IMR-90 (cell line): Measurements from ENCODE around the gene RPGRIP1L. TPM values are rescaled to one million over a fixed set of nuclear protein-coding genes. Genes with fewer than 3 reads are reported as not detected.

ENCODE experiments used
- ATAC-seq: fragments of 200-7000 bp; cut with Tn5 transposase; 2 replicates; pipeline ENCODE4 v1.9.1; 2020; ENCODE audit warnings: low read depth, mild to moderate bottlenecking, moderate library complexity
- BruUV-seq: library from RNA; stranded (reverse); fragments of 400-500 nt; replicated peaks from 2 replicates; lab custom pipeline; 2021; lab: Mats Ljungman, UMichigan
- CTCF ChIA-PET: fragments of 300-600 bp; formaldehyde crosslinking; extraction: SDS; loops from one replicate; lab custom pipeline; 2021; ENCODE audit warnings: antibody characterized with exemption; lab: Yijun Ruan, JAX
- POLR2A ChIA-PET: fragments of 300-600 bp; sonication (Branson Sonifier 250); formaldehyde crosslinking; loops from one replicate; lab custom pipeline; 2022; ENCODE audit warnings: antibody characterized with exemption; ENCODE audit not compliant: unreplicated experiment; lab: Charles Lee
- DNase-seq: peaks from one replicate; pipeline ENCODE4 v3.0.0; 2013
- H2AFZ ChIP-seq: replicated peaks from 2 replicates; pipeline ENCODE3; 2013; ENCODE audit warnings: low read length, mild to moderate bottlenecking; ENCODE audit not compliant: poor library complexity
- H2AK5ac ChIP-seq: 2 replicates; pipeline ENCODE4 v1.6.1; 2013; ENCODE audit warnings: low read depth, low read length, inconsistent platforms
- H2AK9ac ChIP-seq: replicated peaks from 2 replicates; pipeline ENCODE3; 2013; ENCODE audit warnings: mild to moderate bottlenecking, low read depth, low read length, moderate library complexity; ENCODE audit not compliant: poor library complexity
- H2BK120ac ChIP-seq: 2 replicates; pipeline ENCODE4 v1.6.1; 2013; ENCODE audit warnings: low read depth, low read length, inconsistent platforms
- H2BK15ac ChIP-seq: 3 replicates; pipeline ENCODE4 v1.6.1; 2013; ENCODE audit warnings: low read depth, low read length, inconsistent platforms
- H2BK20ac ChIP-seq: 2 replicates; pipeline ENCODE4 v1.6.1; 2013; ENCODE audit warnings: low read depth, mild to moderate bottlenecking, inconsistent platforms, low read length, moderate library complexity
- H2BK5ac ChIP-seq: 2 replicates; pipeline ENCODE4 v1.6.1; 2013; ENCODE audit warnings: mild to moderate bottlenecking, low read depth, low read length, inconsistent platforms; ENCODE audit not compliant: poor library complexity, severe bottlenecking
- H3K14ac ChIP-seq: replicated peaks from 2 replicates; pipeline ENCODE4 v1.6.1; 2013; ENCODE audit warnings: low read depth, low read length, inconsistent platforms
- H3K18ac ChIP-seq: 2 replicates; pipeline ENCODE4 v1.6.1; 2013; ENCODE audit warnings: low read depth, low read length, control low read depth
- H3K23ac ChIP-seq: 2 replicates; pipeline ENCODE4 v1.6.1; 2013; ENCODE audit warnings: low read depth, low read length, inconsistent platforms
- H3K27ac ChIP-seq: 2 replicates; pipeline ENCODE4 v1.5.1; 2013; ENCODE audit warnings: mild to moderate bottlenecking, control low read depth, low read length; ENCODE audit not compliant: insufficient read depth
- H3K27me3 ChIP-seq: 2 replicates; pipeline ENCODE4 v1.6.1; 2013; ENCODE audit warnings: low read length; ENCODE audit not compliant: control insufficient read depth, insufficient read depth
- H3K36me3 ChIP-seq: 2 replicates; pipeline ENCODE4 v1.6.1; 2013; ENCODE audit warnings: low read length, mixed read lengths; ENCODE audit not compliant: control insufficient read depth, insufficient read depth
- H3K4ac ChIP-seq: 2 replicates; pipeline ENCODE4 v1.6.1; 2013; ENCODE audit warnings: low read depth, low read length, inconsistent platforms
- H3K4me1 ChIP-seq: 2 replicates; pipeline ENCODE4 v1.6.1; 2013; ENCODE audit warnings: low read length, mixed read lengths; ENCODE audit not compliant: control insufficient read depth, insufficient read depth
- H3K4me2 ChIP-seq: 2 replicates; pipeline ENCODE4 v1.6.1; 2013; ENCODE audit warnings: low read depth, mild to moderate bottlenecking, control low read depth, low read length, moderate library complexity
- H3K4me3 ChIP-seq: 2 replicates; pipeline ENCODE4 v1.5.1; 2013; ENCODE audit warnings: low read depth, mild to moderate bottlenecking, control low read depth, low read length, moderate library complexity; ENCODE audit not compliant: insufficient read depth
- H3K56ac ChIP-seq: 2 replicates; pipeline ENCODE4 v1.6.1; 2013; ENCODE audit warnings: low read length, inconsistent platforms; ENCODE audit not compliant: insufficient read depth; ENCODE audit errors: extremely low read depth
- H3K79me1 ChIP-seq, 2 experiments: 2 replicates each; pipeline ENCODE4 v1.6.1; 2013; ENCODE audit warnings: low read length in 2 of 2, inconsistent platforms in 1 of 2, low read depth in 1 of 2
- H3K9ac ChIP-seq: 2 replicates; pipeline ENCODE4 v1.6.1; 2013; ENCODE audit warnings: low read depth, low read length, control low read depth
- H3K9me1 ChIP-seq: 2 replicates; pipeline ENCODE4 v1.6.1; 2013; ENCODE audit warnings: low read length, inconsistent platforms; ENCODE audit not compliant: insufficient read depth
- H3K9me3 ChIP-seq: 2 replicates; pipeline ENCODE4 v1.6.1; 2013; ENCODE audit warnings: low read length; ENCODE audit not compliant: control insufficient read depth, insufficient read depth
- H4K20me1 ChIP-seq: 2 replicates; pipeline ENCODE4 v1.6.1; 2013; ENCODE audit warnings: low read length, inconsistent platforms; ENCODE audit not compliant: insufficient read depth
- H4K5ac ChIP-seq: 2 replicates; pipeline ENCODE4 v1.6.1; 2013; ENCODE audit warnings: mild to moderate bottlenecking, low read depth, low read length, control low read depth
- H4K8ac ChIP-seq, 2 experiments: 2 replicates each; pipeline ENCODE4 v1.6.1; 2013; ENCODE audit warnings: low read depth in 2 of 2, low read length in 2 of 2, control low read depth in 1 of 2, inconsistent platforms in 1 of 2
- H4K91ac ChIP-seq: 2 replicates; pipeline ENCODE4 v1.6.1; 2013; ENCODE audit warnings: low read depth, low read length, inconsistent platforms; ENCODE audit not compliant: insufficient read depth
- BHLHE40 ChIP-seq: fragments of 150-350 bp; IDR thresholded peaks from 2 replicates; pipeline ENCODE4 v1.6.1; 2016; ENCODE audit warnings: mild to moderate bottlenecking, low read depth, low read length
- CEBPB ChIP-seq: IDR thresholded peaks from 2 replicates; pipeline ENCODE4 v1.6.1; 2012; ENCODE audit warnings: low read depth, low read length, improper control_type of control experiment
- CHD1 ChIP-seq: IDR thresholded peaks from 2 replicates; pipeline ENCODE4 v1.6.1; 2012; ENCODE audit warnings: low read depth, low read length, improper control_type of control experiment
- CTCF ChIP-seq: conservative IDR thresholded peaks from 2 replicates; pipeline ENCODE4 v1.5.1; 2012; ENCODE audit warnings: mild to moderate bottlenecking, low read depth, low read length, improper control_type of control experiment
- ELK1 ChIP-seq: fragments of 150-350 bp; IDR thresholded peaks from 2 replicates; pipeline ENCODE4 v1.6.1; 2016; ENCODE audit warnings: low read depth, mild to moderate bottlenecking, low read length, moderate library complexity, borderline replicate concordance
- FOS ChIP-seq: fragments of 150-350 bp; IDR thresholded peaks from 2 replicates; pipeline ENCODE4 v1.6.1; 2016; ENCODE audit warnings: low read depth, low read length
- MAFK ChIP-seq: IDR thresholded peaks from 2 replicates; pipeline ENCODE4 v1.6.1; 2012; ENCODE audit warnings: low read depth, low read length, improper control_type of control experiment
- MAZ ChIP-seq: IDR thresholded peaks from 2 replicates; pipeline ENCODE4 v1.6.1; 2012; ENCODE audit warnings: low read depth, mild to moderate bottlenecking, low read length, improper control_type of control experiment, moderate library complexity, borderline replicate concordance
- MXI1 ChIP-seq: IDR thresholded peaks from 2 replicates; pipeline ENCODE4 v1.6.1; 2012; ENCODE audit warnings: low read depth, mild to moderate bottlenecking, low read length, moderate library complexity, borderline replicate concordance
- RAD21 ChIP-seq: IDR thresholded peaks from 2 replicates; pipeline ENCODE4 v1.6.1; 2012; ENCODE audit warnings: low read length, improper control_type of control experiment
- RCOR1 ChIP-seq: IDR thresholded peaks from 2 replicates; pipeline ENCODE4 v1.6.1; 2012; ENCODE audit warnings: mild to moderate bottlenecking, low read length, improper control_type of control experiment; ENCODE audit not compliant: insufficient replicate concordance
- SMC3 ChIP-seq: fragments of 150-350 bp; IDR thresholded peaks from 2 replicates; pipeline ENCODE4 v1.6.1; 2016; ENCODE audit warnings: low read depth, mild to moderate bottlenecking, antibody characterized with exemption, low read length, moderate library complexity
- WGBS, 2 experiments: methylation state at CpG; one replicate each; pipeline versions ENCODE4 v1.1.5 to v1.1.7; 2013; ENCODE audit warnings: missing lambda C conversion rate in 2 of 2; ENCODE audit not compliant: insufficient read length in 1 of 2; ENCODE audit errors: extremely low coverage in 2 of 2; 5-methylcytosine and 5-hydroxymethylcytosine counted together
- dilution Hi-C: fragments of 300-500 bp; cut with HindIII; formaldehyde crosslinking; loops from one replicate; pipeline ENCODE4 v1.14.3; 2018; ENCODE audit warnings: low sequenced_read_pairs; ENCODE audit not compliant: unreplicated experiment
- in situ Hi-C: fragments of 300-500 bp; cut with MboI; formaldehyde crosslinking; loops from 3 replicates; pipeline ENCODE4 v1.14.3; 2019; ENCODE audit warnings: low sequenced_read_pairs, inconsistent platforms, mixed read lengths
- intact Hi-C: fragments of 100-400 bp; cut with micrococcal nuclease; formaldehyde crosslinking; loops from 2 replicates; pipeline ENCODE4 v1.10.0; 2022
- polyA plus RNA-seq, 3 experiments: library from polyadenylated mRNA; depleted of rRNA; stranded (reverse); fragments of >200 nt; gene quantifications; 2 replicates each; pipeline ENCODE4 v1.2.3, GENCODE V29; 2012; ENCODE audit warnings: low replicate concordance in 1 of 3
- total RNA-seq: library from RNA; depleted of rRNA; stranded (reverse); fragments of >200 nt; gene quantifications from 2 replicates; pipeline ENCODE4 v1.2.3, GENCODE V29; 2012
- TF ChIP-seq, protein P1 (sequence below): fragments of 150-350 bp; IDR thresholded peaks from 2 replicates; pipeline ENCODE4 v1.6.1; 2017; ENCODE audit warnings: mild to moderate bottlenecking, antibody characterized with exemption, low read length, low read depth

The RPGRIP1L gene
- total and polyA plus RNA-seq, 2 of the 4 experiments (the other 2 are of a cell fraction) = 7.3 to 10.4 TPM

DNA sequence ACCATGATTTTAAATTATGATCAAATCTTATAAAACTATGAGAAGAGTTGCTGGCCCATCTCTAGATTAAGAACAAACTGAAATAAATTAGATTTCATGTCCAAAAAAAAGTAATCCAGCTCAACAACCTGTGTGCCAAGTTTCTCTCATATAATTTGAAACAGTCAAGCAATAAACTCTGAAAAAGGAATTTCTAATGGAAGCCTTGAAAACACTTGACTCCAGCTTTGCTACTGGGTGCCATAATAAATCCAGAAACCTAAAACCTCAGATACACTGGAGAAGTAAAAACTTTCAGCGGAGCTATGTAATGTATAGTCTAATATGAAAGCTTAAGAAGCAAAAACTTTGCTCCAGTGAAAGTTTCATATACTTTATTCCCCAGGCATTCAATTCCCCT lies 25.5 kb downstream of the RPGRIP1L start:
- H2BK20ac ChIP-seq = no peak overlapping the region
- H4K20me1 ChIP-seq = no peaks in the 10 kb centered on the region
- TF ChIP-seq FOS (no peak), CHD1 (no peak), RCOR1 (no peak), MAFK (no peak), RAD21 (no peak), MXI1 (no peak), CTCF (no peak), CEBPB (no peak), BHLHE40 (no peak), MAZ (no peak), SMC3 (no peak), ELK1 (no peak)
- TF ChIP-seq, protein P1, sequence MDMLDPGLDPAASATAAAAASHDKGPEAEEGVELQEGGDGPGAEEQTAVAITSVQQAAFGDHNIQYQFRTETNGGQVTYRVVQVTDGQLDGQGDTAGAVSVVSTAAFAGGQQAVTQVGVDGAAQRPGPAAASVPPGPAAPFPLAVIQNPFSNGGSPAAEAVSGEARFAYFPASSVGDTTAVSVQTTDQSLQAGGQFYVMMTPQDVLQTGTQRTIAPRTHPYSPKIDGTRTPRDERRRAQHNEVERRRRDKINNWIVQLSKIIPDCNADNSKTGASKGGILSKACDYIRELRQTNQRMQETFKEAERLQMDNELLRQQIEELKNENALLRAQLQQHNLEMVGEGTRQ = no peak
- no peak overlapping the region for H3K4me2 ChIP-seq
- no peak overlapping the region for H3K18ac ChIP-seq
- BruUV-seq = no TSS peak
- in situ Hi-C loops = no loop called here
- H3K4me3 ChIP-seq = no peak overlapping the region
- H3K27ac ChIP-seq = no peak overlapping the region
- H3K9me1 ChIP-seq = no peaks in the 10 kb centered on the region
- H3K4me1 ChIP-seq = no peaks in the 10 kb centered on the region
- H3K27me3 ChIP-seq = no peaks in the 10 kb centered on the region
- POLR2A ChIA-PET = no interaction called here
- H4K91ac ChIP-seq = no peak overlapping the region
- no peak overlapping the region for H2AK5ac ChIP-seq
- DNase-seq = no peak
- H3K23ac ChIP-seq = no peak overlapping the region
- H3K79me1 ChIP-seq = no peaks in the 10 kb centered on the region; a peak in 1 of 4 replicates
- H4K5ac ChIP-seq = no peak overlapping the region
- H3K14ac ChIP-seq = no peak overlapping the region
- dilution Hi-C loops = no loop called here
- no peak for ATAC-seq
- no peak overlapping the region for H3K9ac ChIP-seq
- intact Hi-C loops = no loop called here
- H2AFZ ChIP-seq = no peak overlapping the region
- H3K56ac ChIP-seq = no peak overlapping the region
- no peak overlapping the region for H2BK5ac ChIP-seq
- WGBS, 2 experiments = no CpG with 5 or more reads among the region's 1 CpG
- CTCF ChIA-PET = no interaction called here
- no peak overlapping the region for H3K4ac ChIP-seq
- H3K9me3 ChIP-seq = no peaks in the 10 kb centered on the region
- no peak overlapping the region for H2BK120ac ChIP-seq
- no peak overlapping the region for H2BK15ac ChIP-seq
- no peaks in the 10 kb centered on the region for H3K36me3 ChIP-seq
- no peak overlapping the region for H2AK9ac ChIP-seq
- no peak overlapping the region for H4K8ac ChIP-seq
